Neural progenitor cell (in vitro differentiated cells): ENCODE results near the gene FBXL13.

Experiments
- CTCF ChIP-seq: fragments of 200-600 bp; sonication (generic); IDR thresholded peaks from 2 replicates; pipeline ENCODE4 v1.5.1; 2017; ENCODE audit warnings: antibody characterized with exemption, mild to moderate bottlenecking
- EZH2 ChIP-seq: fragments of 200-600 bp; sonication (generic); IDR thresholded peaks from 2 replicates; pipeline ENCODE4 v1.6.1; 2017; ENCODE audit warnings: antibody characterized with exemption, mild to moderate bottlenecking, moderate library complexity

DNA sequence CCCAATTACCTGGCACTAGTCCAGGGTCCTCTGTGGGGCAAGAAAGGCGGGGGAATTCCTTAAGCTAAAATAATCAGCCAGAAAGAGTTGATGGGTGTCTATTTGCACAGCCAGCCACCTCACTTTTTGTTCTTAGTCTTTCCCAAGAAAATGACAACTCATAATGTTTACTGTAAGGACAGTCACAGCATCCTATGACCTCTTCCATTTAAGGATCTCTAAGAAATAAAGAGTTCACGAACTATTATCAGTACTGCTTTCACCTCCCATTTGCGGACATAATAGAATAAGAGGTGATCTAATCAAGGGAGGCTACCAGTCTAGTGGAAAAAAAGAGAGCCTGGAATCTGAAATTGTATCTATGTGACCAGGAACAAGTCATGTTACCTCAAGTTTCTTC lies 234.2 kb downstream of the FBXL13 start:
- TF ChIP-seq CTCF (no peak), EZH2 (no peak)
